Activated CD8-positive, alpha-beta memory T cell treated with anti-CD3 and anti-CD28 coated beads for 24 hours (primary cell): ENCODE data around the gene LTBP1.
"Not testable (repeated sequence)": the region's sequence is repeated elsewhere in the genome, so short reads cannot be mapped to it uniquely, and the experiment has no call there.

Experiments used
- DNase-seq: peaks from one replicate; pipeline ENCODE4 v3.0.0-alpha.2; 2020

LTBP1 gene

GRCh38 chr2:33395655-33396249 is 449.0 kb downstream of the LTBP1 start:
- peak; percentile 69 for DNase-seq

- no peak for DNase-seq
Measured at GRCh38 chr2:33404321-33404720, 457.6 kb downstream of the LTBP1 start.

GRCh38 chr2:33406622-33407021 is 459.9 kb downstream of the LTBP1 start:
- no peak for DNase-seq

GRCh38 chr2:33408109-33408508 is 461.4 kb downstream of the LTBP1 start:
- DNase-seq = no peak

GRCh38 chr2:33409417-33409955 is 462.7 kb downstream of the LTBP1 start:
- no peak for DNase-seq

- no peak for DNase-seq
Measured at GRCh38 chr2:33411765-33412164, 465.0 kb downstream of the LTBP1 start.

- DNase-seq = no peak
Measured at GRCh38 chr2:33412920-33413319, 466.2 kb downstream of the LTBP1 start.

- no peak for DNase-seq
Measured at GRCh38 chr2:33419581-33420200, 472.9 kb downstream of the LTBP1 start.

GRCh38 chr2:33420726-33421125 is 474.0 kb downstream of the LTBP1 start:
- no peak for DNase-seq

GRCh38 chr2:33421820-33422219 is 475.1 kb downstream of the LTBP1 start:
- no peak for DNase-seq

- no peak for DNase-seq
Measured at GRCh38 chr2:33425161-33425560, 478.4 kb downstream of the LTBP1 start.

- no peak for DNase-seq
Measured at GRCh38 chr2:33425586-33426031, 478.9 kb downstream of the LTBP1 start.

- DNase-seq = no peak
Measured at GRCh38 chr2:33426666-33427231, 480.0 kb downstream of the LTBP1 start.

- no peak for DNase-seq
Measured at GRCh38 chr2:33430077-33430476, 483.3 kb downstream of the LTBP1 start.

GRCh38 chr2:33430856-33431255 is 484.1 kb downstream of the LTBP1 start:
- no peak for DNase-seq

GRCh38 chr2:33432871-33433270 is 486.1 kb downstream of the LTBP1 start:
- no peak for DNase-seq

- no peak for DNase-seq
Measured at GRCh38 chr2:33433279-33434235, 486.8 kb downstream of the LTBP1 start.

GRCh38 chr2:33435518-33435917 is 488.8 kb downstream of the LTBP1 start:
- no peak for DNase-seq

GRCh38 chr2:33436083-33436482 is 489.3 kb downstream of the LTBP1 start:
- DNase-seq = no peak

GRCh38 chr2:33437297-33437696 is 490.5 kb downstream of the LTBP1 start:
- DNase-seq = no peak

- DNase-seq = no peak
Measured at GRCh38 chr2:33437815-33438214, 491.1 kb downstream of the LTBP1 start.

GRCh38 chr2:33441235-33441810 is 494.6 kb downstream of the LTBP1 start:
- peak; percentile 68 for DNase-seq

- DNase-seq = not testable (repeated sequence)
Measured at GRCh38 chr2:33442052-33442451, 495.3 kb downstream of the LTBP1 start.
